Measurements from ENCODE around the gene RITA1.

DNA sequence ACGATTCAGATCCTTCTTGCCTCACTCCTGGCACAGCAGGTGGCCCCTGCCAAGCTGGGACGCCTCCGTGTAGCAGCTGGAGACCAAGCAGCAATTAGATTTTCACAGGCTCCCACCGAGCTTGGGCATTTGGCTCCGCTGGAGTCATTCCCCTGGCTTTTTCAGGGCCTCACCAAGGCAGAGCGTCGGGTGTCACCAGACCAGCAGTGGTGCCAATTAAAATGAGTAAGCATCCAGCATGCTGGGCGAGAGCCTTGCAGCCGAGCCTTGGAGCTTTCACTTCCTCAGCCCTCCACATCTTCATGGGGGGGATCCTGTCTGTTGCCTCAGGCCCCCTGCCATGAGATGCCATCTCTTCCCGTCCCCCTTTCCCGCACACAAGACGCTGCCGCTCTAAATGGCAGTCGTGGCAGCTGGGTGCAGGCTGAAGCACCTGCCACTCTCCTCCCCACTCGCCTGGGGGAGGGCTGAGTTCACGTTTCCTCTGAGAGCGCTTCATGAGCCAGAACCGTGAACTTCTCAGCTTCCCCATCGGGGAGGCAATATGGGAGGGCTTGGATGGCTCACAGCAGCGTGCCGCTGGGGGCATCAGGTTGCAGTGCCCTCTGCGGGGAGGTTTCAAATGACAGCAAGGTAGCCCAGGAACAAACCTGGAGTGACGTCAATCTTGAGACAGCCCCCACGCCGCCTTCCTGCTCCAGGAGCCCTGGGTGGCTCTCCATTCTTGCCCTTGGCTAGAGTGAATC lies 47.5 kb downstream of the RITA1 start:
- TF ChIP-seq CTCF (IDR thresholded peaks at IDR 0.05; ENCODE audit: low read length) (peak; percentile 74), EZH2 (IDR thresholded peaks at IDR 0.05; ENCODE audit: borderline replicate concordance, low read length) (no peak)

Data from OCI-LY1 (cell line).